ENCODE results near the gene LCN2. TPM values are rescaled to one million over a fixed set of nuclear protein-coding genes. Genes with fewer than 3 reads are reported as not detected.

The LCN2 gene
- total and polyA plus RNA-seq, 9 of the 15 experiments (the other 6 are each of a cell fraction or from before 2014, with no cell fraction given) = 0.10 to 1.2 (median 0.44) TPM; not detected in 1

DNA sequence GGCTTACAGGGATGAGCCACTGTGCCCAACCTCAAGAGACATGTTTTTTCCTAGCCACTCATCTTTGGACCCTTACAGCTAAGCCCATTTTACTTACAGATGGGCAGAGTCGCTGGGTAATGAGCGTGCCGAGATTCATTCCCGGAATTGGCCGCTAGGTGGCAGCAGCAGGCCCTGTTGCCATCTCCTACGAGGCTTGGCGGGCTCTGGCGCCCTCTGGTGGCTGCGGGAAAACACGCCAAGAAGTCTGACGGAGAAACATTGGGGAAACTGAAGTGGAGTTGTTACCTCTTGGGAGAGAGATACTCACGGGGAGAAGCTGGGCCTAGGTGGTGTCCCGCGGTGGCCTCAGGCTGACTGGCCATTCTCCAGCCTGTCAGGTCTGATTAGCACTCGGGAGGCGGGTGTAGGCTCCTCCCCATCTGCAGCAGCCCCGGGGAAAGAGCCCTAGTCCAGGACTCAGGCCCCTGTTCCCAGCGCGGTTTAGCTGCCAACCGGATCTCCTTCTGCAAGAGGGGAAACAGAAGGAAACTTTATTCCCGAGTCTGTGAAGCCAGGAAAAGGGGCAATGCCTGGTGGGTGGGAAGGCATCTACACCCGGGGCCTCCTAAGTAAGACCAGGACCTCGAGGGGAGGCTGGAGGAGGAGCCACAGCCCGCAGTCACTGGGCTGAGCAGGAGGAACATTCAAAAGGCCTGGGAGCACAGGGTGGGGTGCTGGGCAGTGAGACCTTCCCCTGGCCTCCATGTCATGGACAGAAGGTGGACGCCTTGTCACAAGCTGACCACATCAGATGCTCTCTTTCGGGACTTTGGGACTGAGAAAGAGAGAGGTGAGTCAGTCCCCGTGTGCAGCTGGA, 31.4 kb upstream of the LCN2 start (continued):
- TF ChIP-seq, protein P1, sequence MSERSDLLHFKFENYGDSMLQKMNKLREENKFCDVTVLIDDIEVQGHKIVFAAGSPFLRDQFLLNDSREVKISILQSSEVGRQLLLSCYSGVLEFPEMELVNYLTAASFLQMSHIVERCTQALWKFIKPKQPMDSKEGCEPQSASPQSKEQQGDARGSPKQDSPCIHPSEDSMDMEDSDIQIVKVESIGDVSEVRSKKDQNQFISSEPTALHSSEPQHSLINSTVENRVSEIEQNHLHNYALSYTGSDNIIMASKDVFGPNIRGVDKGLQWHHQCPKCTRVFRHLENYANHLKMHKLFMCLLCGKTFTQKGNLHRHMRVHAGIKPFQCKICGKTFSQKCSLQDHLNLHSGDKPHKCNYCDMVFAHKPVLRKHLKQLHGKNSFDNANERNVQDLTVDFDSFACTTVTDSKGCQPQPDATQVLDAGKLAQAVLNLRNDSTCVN (CRISPR knock-in tag; IDR thresholded peaks at IDR 0.05) = no peak
- TF ChIP-seq, protein P2, sequence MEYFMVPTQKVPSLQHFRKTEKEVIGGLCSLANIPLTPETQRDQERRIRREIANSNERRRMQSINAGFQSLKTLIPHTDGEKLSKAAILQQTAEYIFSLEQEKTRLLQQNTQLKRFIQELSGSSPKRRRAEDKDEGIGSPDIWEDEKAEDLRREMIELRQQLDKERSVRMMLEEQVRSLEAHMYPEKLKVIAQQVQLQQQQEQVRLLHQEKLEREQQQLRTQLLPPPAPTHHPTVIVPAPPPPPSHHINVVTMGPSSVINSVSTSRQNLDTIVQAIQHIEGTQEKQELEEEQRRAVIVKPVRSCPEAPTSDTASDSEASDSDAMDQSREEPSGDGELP (CRISPR knock-in tag; IDR thresholded peaks at IDR 0.05; ENCODE audit: borderline replicate concordance) = peak; percentile 75
- TF ChIP-seq POLR2G (IDR thresholded peaks at IDR 0.05; ENCODE audit: low read depth, low read length) = peak; percentile 66
- TF ChIP-seq TAF15 (IDR thresholded peaks at IDR 0.05; ENCODE audit: low read depth, low read length) = no peak
- TF ChIP-seq NR2C2 (CRISPR knock-in tag; IDR thresholded peaks at IDR 0.05) = peak; percentile 38; the same call in 1 of the 2 replicates
- TF ChIP-seq NR2C2 (tag; IDR thresholded peaks at IDR 0.05) = no peak
- TF ChIP-seq HNRNPK (IDR thresholded peaks at IDR 0.05; ENCODE audit: low read depth, low read length, poor library complexity, severe bottlenecking) = no peak
- TF ChIP-seq POLR3A (IDR thresholded peaks at IDR 0.05; ENCODE audit: borderline replicate concordance, extremely low read depth, insufficient read depth, insufficient read length) = no peak
- no peak for TF ChIP-seq ZNF165 (CRISPR knock-in tag; IDR thresholded peaks at IDR 0.05; ENCODE audit: borderline replicate concordance)
- TF ChIP-seq FOXA1 (IDR thresholded peaks at IDR 0.05; ENCODE audit: borderline replicate concordance) = no peak
- TF ChIP-seq, protein P3, sequence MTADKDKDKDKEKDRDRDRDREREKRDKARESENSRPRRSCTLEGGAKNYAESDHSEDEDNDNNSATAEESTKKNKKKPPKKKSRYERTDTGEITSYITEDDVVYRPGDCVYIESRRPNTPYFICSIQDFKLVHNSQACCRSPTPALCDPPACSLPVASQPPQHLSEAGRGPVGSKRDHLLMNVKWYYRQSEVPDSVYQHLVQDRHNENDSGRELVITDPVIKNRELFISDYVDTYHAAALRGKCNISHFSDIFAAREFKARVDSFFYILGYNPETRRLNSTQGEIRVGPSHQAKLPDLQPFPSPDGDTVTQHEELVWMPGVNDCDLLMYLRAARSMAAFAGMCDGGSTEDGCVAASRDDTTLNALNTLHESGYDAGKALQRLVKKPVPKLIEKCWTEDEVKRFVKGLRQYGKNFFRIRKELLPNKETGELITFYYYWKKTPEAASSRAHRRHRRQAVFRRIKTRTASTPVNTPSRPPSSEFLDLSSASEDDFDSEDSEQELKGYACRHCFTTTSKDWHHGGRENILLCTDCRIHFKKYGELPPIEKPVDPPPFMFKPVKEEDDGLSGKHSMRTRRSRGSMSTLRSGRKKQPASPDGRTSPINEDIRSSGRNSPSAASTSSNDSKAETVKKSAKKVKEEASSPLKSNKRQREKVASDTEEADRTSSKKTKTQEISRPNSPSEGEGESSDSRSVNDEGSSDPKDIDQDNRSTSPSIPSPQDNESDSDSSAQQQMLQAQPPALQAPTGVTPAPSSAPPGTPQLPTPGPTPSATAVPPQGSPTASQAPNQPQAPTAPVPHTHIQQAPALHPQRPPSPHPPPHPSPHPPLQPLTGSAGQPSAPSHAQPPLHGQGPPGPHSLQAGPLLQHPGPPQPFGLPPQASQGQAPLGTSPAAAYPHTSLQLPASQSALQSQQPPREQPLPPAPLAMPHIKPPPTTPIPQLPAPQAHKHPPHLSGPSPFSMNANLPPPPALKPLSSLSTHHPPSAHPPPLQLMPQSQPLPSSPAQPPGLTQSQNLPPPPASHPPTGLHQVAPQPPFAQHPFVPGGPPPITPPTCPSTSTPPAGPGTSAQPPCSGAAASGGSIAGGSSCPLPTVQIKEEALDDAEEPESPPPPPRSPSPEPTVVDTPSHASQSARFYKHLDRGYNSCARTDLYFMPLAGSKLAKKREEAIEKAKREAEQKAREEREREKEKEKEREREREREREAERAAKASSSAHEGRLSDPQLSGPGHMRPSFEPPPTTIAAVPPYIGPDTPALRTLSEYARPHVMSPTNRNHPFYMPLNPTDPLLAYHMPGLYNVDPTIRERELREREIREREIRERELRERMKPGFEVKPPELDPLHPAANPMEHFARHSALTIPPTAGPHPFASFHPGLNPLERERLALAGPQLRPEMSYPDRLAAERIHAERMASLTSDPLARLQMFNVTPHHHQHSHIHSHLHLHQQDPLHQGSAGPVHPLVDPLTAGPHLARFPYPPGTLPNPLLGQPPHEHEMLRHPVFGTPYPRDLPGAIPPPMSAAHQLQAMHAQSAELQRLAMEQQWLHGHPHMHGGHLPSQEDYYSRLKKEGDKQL (CRISPR knock-in tag; IDR thresholded peaks at IDR 0.05; ENCODE audit: borderline replicate concordance) = no peak
- TF ChIP-seq SMC3 (conservative IDR thresholded peaks at IDR 0.05; ENCODE audit: insufficient read depth, low read depth, low read length) = peak; percentile 99
- TF ChIP-seq STAG1 (CRISPR knock-in tag; IDR thresholded peaks at IDR 0.05; ENCODE audit: borderline replicate concordance) = peak; percentile 96
- TF ChIP-seq, protein P4, sequence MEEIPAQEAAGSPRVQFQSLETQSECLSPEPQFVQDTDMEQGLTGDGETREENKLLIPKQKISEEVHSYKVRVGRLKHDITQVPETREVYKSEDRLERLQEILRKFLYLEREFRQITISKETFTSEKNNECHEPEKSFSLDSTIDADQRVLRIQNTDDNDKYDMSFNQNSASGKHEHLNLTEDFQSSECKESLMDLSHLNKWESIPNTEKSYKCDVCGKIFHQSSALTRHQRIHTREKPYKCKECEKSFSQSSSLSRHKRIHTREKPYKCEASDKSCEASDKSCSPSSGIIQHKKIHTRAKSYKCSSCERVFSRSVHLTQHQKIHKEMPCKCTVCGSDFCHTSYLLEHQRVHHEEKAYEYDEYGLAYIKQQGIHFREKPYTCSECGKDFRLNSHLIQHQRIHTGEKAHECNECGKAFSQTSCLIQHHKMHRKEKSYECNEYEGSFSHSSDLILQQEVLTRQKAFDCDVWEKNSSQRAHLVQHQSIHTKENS (CRISPR knock-in tag; IDR thresholded peaks at IDR 0.05) = no peak
- no peak for TF ChIP-seq BRCA1 (IDR thresholded peaks at IDR 0.05)
- TF ChIP-seq BRCA1 (CRISPR knock-in tag; IDR thresholded peaks at IDR 0.05) = no peak
